Measurements from ENCODE around the gene MACF1.
A peak's percentile ranks its signal among the peaks of the same experiment; 100 is the strongest.
"Not testable (repeated sequence)": the region's sequence is repeated elsewhere in the genome, so short reads cannot be mapped to it uniquely, and the experiment has no call there.

The MACF1 gene

GRCh38 chr1:39470040-39470439, 265.5 kb downstream of the MACF1 start:
- DNase-seq = no peak

DNA sequence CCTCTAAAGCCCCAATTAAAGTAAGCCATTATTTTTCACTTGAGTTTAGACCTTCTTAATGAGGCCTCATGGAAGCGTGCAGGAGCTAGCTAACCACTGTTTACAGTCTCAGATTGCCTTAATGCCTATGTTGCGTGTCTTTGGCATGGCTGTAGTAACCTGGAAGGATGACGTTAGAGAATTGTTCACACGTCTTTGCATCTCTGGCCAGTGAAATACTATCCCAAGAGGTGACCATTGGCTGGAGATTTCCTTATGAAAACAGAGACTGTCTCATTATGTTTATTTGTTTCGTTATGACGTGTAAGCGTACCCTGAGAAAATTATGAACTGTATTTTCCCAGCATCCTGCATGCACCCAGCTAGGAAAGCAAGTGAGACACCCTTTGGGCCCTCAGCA, 268.3 kb downstream of the MACF1 start:
- no peak for DNase-seq

DNA sequence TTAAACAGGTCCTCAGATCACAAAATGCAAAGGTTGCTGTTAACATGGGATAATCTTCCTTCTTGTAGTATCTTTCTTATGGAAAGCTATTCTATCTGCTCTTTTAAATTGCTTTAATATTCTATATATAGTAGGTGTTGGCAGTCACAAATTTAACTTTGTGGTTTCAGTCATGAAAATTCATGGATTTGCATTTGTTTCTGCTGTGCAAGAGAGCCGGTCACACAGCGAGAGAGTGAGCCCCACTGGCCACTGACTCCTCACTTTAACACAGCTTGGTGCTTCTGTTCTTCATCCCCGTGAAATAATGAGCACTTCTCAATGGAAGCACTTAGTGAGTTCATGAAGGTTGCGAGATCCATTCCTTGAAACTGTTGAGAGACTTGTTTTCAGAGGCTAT, 268.8 kb downstream of the MACF1 start:
- no peak for DNase-seq

DNA sequence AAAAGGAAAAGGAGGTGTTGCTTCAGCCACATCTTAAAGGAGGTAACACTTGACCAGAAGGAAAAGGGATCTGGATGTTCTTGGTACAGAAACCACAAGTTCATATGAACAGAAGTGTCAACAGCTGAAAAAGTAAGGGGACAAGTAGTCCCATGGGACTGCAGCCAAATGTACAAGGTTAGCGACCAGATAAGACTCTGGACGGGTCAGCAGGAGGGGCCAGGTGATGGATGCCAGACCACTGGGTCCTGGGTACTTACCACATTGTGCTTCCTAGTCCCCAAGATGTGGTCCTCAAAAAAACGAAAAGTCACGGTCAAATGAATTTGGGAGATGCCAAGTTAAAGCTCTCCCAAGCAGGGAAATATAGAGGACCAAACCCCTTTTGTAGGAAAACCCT, 270.3 kb downstream of the MACF1 start:
- no peak for DNase-seq

DNA sequence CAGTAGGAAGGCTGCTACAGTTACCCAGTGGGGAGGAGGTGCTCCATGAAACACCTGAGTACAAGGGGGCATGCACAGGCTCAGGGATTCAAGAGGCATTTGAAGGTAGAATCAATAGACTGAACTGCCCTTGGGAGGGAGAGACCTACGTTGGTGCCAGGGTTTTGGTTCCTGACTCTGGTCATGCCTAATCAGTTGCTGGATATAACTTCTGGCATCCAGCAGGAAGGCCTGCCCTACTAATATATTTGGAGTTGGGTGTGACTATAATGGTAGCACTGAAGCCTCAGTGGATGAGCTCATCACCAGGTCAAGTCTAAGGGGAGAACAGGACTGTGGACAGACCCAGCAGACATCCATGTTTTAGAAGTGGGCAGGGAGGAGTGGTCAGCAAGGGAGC, 271.1 kb downstream of the MACF1 start:
- DNase-seq = not testable (repeated sequence)

GRCh38 chr1:39478126-39478915, 273.8 kb downstream of the MACF1 start:
- DNase-seq = peak; percentile 28

- no peak for DNase-seq
Observed at GRCh38 chr1:39481289-39481688, 276.8 kb downstream of the MACF1 start.

DNA sequence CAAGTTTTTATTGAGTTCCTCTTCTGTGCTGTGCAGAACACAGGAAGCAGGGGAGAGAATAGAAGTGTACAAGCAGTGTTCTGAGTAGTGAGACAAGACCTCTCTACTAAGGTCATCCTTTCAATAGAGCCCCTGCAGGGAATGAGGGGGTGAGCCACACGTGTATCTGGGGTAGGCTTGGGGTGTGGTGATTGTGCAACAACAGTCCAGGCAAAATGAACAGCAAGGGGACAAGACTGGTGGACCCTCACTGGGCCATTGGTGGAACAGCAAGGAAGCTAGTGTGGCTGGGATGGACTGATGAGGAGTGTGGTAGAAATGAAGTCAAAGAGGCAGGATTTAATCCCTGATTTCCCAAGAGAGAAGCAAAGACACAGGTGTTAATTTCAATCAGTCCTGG, 278.8 kb downstream of the MACF1 start:
- DNase-seq = no peak

DNA sequence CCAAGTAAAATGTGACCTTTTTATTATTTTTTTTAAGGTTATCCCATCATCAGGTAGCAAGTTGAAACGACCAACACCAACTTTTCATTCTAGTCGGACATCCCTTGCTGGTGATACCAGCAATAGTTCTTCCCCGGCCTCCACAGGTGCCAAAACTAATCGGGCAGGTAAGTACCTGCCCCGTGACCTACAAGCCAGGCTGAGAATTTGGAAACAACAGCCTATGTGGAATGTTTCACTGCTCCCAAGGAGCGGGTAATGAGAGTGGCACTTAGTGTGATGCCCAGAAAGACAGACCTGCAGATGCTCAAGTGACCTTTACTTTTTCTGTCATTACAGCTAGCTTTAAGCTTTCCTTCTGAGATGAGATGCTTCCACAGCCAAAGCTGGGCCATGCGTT, 280.1 kb downstream of the MACF1 start:
- DNase-seq = no peak

- no peak for DNase-seq
Observed at GRCh38 chr1:39485046-39485803, 280.7 kb downstream of the MACF1 start.

- DNase-seq = no peak
Observed at GRCh38 chr1:39488012-39488545, 283.6 kb downstream of the MACF1 start.

- DNase-seq = no peak
Observed at GRCh38 chr1:39488793-39489566, 284.5 kb downstream of the MACF1 start.

- DNase-seq = no peak
Observed at GRCh38 chr1:39489567-39490239, 285.2 kb downstream of the MACF1 start.

- no peak for DNase-seq
Observed at GRCh38 chr1:39490596-39491145, 286.2 kb downstream of the MACF1 start.

GRCh38 chr1:39491146-39491921, 286.8 kb downstream of the MACF1 start, which contains the start of gene BMP8A:
TSS of gene BMP8A (plus strand) at chr1:39491636. CDS start at chr1:39491992, 356 bp downstream.
- no peak for DNase-seq

DNA sequence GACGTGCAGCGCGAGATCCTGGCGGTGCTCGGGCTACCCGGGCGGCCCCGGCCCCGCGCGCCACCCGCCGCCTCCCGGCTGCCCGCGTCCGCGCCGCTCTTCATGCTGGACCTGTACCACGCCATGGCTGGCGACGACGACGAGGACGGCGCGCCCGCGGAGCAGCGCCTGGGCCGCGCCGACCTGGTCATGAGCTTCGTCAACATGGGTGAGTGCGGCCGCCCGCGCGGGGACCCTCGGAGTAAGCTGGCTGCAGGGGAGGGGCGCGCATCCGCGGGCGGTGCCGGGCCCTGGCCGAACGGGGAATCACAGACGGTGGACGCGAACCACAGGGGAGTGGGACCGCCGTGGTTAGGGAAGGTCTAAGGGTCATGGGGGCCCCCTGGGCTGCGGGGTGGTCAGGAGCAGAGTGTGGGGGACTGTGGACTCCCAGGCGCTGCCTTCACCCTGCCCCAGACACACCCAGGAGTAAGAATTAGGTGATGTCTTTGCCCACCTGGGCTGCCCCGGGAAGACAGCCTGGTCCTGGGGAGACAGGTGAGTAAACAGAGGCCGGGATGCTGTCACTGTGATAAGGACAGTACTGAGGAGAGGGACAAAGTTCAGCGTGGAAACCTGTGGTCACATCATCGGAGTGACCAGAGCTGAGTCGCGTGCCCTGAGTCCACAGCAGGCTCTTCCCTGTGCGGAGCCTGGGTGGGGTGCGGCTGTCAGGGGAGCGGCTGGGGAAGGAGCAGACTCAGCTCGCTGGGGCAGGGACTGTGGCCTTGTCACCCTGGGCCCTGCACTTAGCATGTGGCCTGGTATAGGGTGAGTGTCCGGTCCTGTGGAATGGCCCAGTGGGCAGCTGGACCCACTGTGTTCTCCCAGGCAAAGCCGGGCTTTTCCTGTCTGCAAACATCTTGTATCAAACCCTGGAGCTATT, 287.9 kb downstream of the MACF1 start:
- DNase-seq = not testable (repeated sequence)

DNA sequence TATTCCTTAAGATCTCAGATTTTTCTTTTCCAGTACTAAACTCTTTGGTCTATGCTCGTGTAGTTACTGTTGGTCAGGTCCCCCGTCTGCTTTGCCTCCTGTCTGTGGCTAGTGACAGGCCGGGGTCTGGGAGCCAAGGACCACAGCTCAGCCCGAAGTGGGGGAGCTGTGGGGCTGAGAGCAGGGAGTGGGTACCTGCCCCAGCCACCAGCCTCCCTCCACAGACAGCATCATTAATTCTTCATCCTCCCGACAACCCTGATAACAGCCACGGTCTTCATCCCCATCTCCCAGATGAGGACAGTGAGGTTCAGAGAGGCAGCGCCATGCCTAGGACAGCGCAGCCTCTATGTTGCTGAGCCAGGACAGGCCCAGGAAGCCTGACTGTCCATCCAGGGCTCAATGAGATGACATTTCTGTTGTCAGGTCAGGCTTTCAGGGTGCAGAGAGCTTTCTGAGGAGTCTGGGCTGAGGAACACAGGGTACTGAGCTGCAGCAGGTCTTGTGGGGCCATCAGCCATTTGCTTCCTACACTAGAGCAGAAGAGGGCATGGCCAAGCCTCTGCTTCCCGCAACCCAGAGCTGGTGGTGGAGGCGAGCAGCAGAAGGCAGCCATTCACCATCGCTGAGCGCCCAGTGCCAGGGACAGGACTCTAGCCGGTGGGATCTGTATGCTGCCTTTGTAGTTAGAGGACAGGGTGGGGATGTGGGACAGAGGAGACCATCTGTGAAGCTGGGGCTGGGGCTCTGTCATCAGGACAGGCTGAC, 288.7 kb downstream of the MACF1 start:
- DNase-seq = not testable (repeated sequence)

GRCh38 chr1:39494671-39495410, 290.3 kb downstream of the MACF1 start:
- DNase-seq = no peak

- DNase-seq = not testable (repeated sequence)
Observed at GRCh38 chr1:39496520-39496919, 292.0 kb downstream of the MACF1 start.
